Liver (tissue), 9 donors: ENCODE measurements around the gene APOBEC3F. TPM values are rescaled to one million over a fixed set of nuclear protein-coding genes. Genes with fewer than 3 reads are reported as not detected.
"Not testable (repeated sequence)": the region's sequence is repeated elsewhere in the genome, so short reads cannot be mapped to it uniquely, and the experiment has no call there.

ENCODE experiments used
- DNase-seq: peaks from one replicate; pipeline ENCODE4 v3.0.0-alpha.2; 2017; ENCODE audit warnings: low spot score
- H3K27ac ChIP-seq, 2 donors: one replicate each; pipeline ENCODE4 v1.7.0; 2013; ENCODE audit warnings: inconsistent platforms in 2 of 2, low read length in 2 of 2, control low read depth in 1 of 2, low read depth in 1 of 2, mild to moderate bottlenecking in 1 of 2
- H3K27me3 ChIP-seq, 4 donors: one replicate each; pipeline versions ENCODE4 v1.6.1 to v1.7.0; 2013; ENCODE audit warnings: low read length in 3 of 4, inconsistent platforms in 1 of 4, mild to moderate bottlenecking in 1 of 4, moderate library complexity in 1 of 4; ENCODE audit not compliant: control insufficient read depth in 4 of 4, insufficient read depth in 4 of 4
- H3K36me3 ChIP-seq, 4 donors: one replicate each; pipeline versions ENCODE4 v1.6.1 to v1.7.0; 2013; ENCODE audit warnings: low read length in 3 of 4, mild to moderate bottlenecking in 3 of 4, low read depth in 1 of 4, moderate library complexity in 1 of 4; ENCODE audit not compliant: control insufficient read depth in 4 of 4, insufficient read depth in 3 of 4
- H3K4me1 ChIP-seq, 4 donors: one replicate each; pipeline versions ENCODE4 v1.6.1 to v1.7.0; 2013; ENCODE audit warnings: low read length in 3 of 4, mild to moderate bottlenecking in 3 of 4, moderate library complexity in 1 of 4; ENCODE audit not compliant: control insufficient read depth in 4 of 4, insufficient read depth in 4 of 4
- H3K4me3 ChIP-seq, 3 donors: one replicate each; pipeline versions ENCODE4 v1.6.1 to v1.7.0; 2013; ENCODE audit warnings: low read length in 3 of 3, control low read depth in 1 of 3, low read depth in 1 of 3, mild to moderate bottlenecking in 1 of 3
- H3K9ac ChIP-seq, 2 donors: one replicate each; pipeline ENCODE4 v1.7.0; 2013; ENCODE audit warnings: low read length in 2 of 2, mild to moderate bottlenecking in 2 of 2, moderate library complexity in 2 of 2, control low read depth in 1 of 2, low read depth in 1 of 2
- H3K9me3 ChIP-seq, 4 donors: one replicate each; pipeline versions ENCODE4 v1.6.1 to v1.7.0; 2013; ENCODE audit warnings: low read length in 3 of 4; ENCODE audit not compliant: control insufficient read depth in 4 of 4
- ATF3 ChIP-seq: IDR thresholded peaks from 2 replicates; pipeline ENCODE4 v1.6.1; 2016; ENCODE audit warnings: antibody characterized with exemption
- EGR1 ChIP-seq, 2 donors: IDR thresholded peaks; 2 replicates each; pipeline ENCODE4 v1.6.1; 2016 to 2018; ENCODE audit warnings: antibody characterized with exemption in 2 of 2, low read depth in 2 of 2
- FOXA1 ChIP-seq: IDR thresholded peaks from 2 replicates; pipeline ENCODE4 v1.6.1; 2016; ENCODE audit warnings: antibody characterized with exemption
- FOXA2 ChIP-seq: IDR thresholded peaks from 2 replicates; pipeline ENCODE4 v1.6.1; 2016; ENCODE audit warnings: antibody characterized with exemption
- GABPA ChIP-seq, 2 donors: IDR thresholded peaks in 1 of 2; conservative IDR thresholded peaks in 1 of 2; 2 replicates each; pipeline ENCODE4 v1.6.1; 2016; ENCODE audit warnings: antibody characterized with exemption in 2 of 2, mild to moderate bottlenecking in 1 of 2, moderate library complexity in 1 of 2
- HNF4A ChIP-seq, 2 donors: conservative IDR thresholded peaks; 2 replicates each; pipeline ENCODE4 v1.6.1; 2016; ENCODE audit warnings: antibody characterized with exemption in 2 of 2, mild to moderate bottlenecking in 2 of 2
- HNF4G ChIP-seq: IDR thresholded peaks from 2 replicates; pipeline ENCODE4 v1.6.1; 2016; ENCODE audit warnings: antibody characterized with exemption
- JUND ChIP-seq, 2 donors: IDR thresholded peaks; 2 replicates each; pipeline ENCODE4 v1.6.1; 2016; ENCODE audit warnings: antibody characterized with exemption in 2 of 2
- NR2F2 ChIP-seq: IDR thresholded peaks from 2 replicates; pipeline ENCODE4 v1.6.1; 2016; ENCODE audit warnings: antibody characterized with exemption
- RAD21 ChIP-seq, 2 donors: IDR thresholded peaks; 2 replicates each; pipeline ENCODE4 v1.6.1; 2016; ENCODE audit warnings: antibody characterized with exemption in 2 of 2, mild to moderate bottlenecking in 2 of 2
- RXRA ChIP-seq, 2 donors: IDR thresholded peaks; 2 replicates each; pipeline ENCODE4 v1.6.1; 2017 to 2018; ENCODE audit warnings: antibody characterized with exemption in 2 of 2, mild to moderate bottlenecking in 1 of 2
- SP1 ChIP-seq: IDR thresholded peaks from 2 replicates; pipeline ENCODE4 v1.6.1; 2018; ENCODE audit warnings: antibody characterized with exemption, mild to moderate bottlenecking
- TAF1 ChIP-seq: conservative IDR thresholded peaks from 2 replicates; pipeline ENCODE4 v1.6.1; 2016; ENCODE audit warnings: antibody characterized with exemption, mild to moderate bottlenecking
- YY1 ChIP-seq: IDR thresholded peaks from 2 replicates; pipeline ENCODE4 v1.6.1; 2016; ENCODE audit warnings: antibody characterized with exemption, mild to moderate bottlenecking
- WGBS: extraction: QIAGEN DNeasy Blood & Tissue Kit; methylation state at CpG from one replicate; pipeline ENCODE4 v1.1.7; 2013; 5-methylcytosine and 5-hydroxymethylcytosine counted together
- polyA plus RNA-seq, 2 donors: library from polyadenylated mRNA; stranded (reverse) in 1 of 2; unstranded in 1 of 2; fragments of 200-250 nt in 1 of 2; fragments of >200 nt in 1 of 2; fragmentation: Nextera tagmentation in 1 of 2; extraction: Ambion mirVana in 1 of 2; gene quantifications; one replicate each; pipeline versions ENCODE4 v1.2.1 to v1.2.3, GENCODE V29; 2013 to 2015
- total RNA-seq, 2 donors: library from RNA; depleted of rRNA; stranded (reverse); fragments of >200 nt; gene quantifications; one replicate each; pipeline ENCODE4 v1.2.3, GENCODE V29; 2014
- TF ChIP-seq, protein P1 (sequence below): IDR thresholded peaks from 2 replicates; pipeline ENCODE4 v1.6.1; 2016; ENCODE audit warnings: antibody characterized with exemption, mild to moderate bottlenecking
- TF ChIP-seq, protein P2 (sequence below): IDR thresholded peaks from 2 replicates; pipeline ENCODE4 v1.6.1; 2016; ENCODE audit warnings: antibody characterized with exemption
- TF ChIP-seq, protein P3 (sequence below): IDR thresholded peaks from 2 replicates; pipeline ENCODE4 v1.6.1; 2016; ENCODE audit warnings: antibody characterized with exemption
- TF ChIP-seq, protein P4 (sequence below): fragments of 150-350 bp; IDR thresholded peaks from 2 replicates; pipeline ENCODE4 v1.5.1; 2017; ENCODE audit warnings: improper control_type of control experiment, low read depth, low read length; ENCODE audit not compliant: missing input control
- donor health status: healthy.
- donor health status: healthy.
- donor health status: healthy.
- donor health status: healthy.
- donor health status: healthy.

Gene APOBEC3F
- total and polyA plus RNA-seq, 4 donors, result 1.6 to 4.5 (median 2.0) TPM

DNA sequence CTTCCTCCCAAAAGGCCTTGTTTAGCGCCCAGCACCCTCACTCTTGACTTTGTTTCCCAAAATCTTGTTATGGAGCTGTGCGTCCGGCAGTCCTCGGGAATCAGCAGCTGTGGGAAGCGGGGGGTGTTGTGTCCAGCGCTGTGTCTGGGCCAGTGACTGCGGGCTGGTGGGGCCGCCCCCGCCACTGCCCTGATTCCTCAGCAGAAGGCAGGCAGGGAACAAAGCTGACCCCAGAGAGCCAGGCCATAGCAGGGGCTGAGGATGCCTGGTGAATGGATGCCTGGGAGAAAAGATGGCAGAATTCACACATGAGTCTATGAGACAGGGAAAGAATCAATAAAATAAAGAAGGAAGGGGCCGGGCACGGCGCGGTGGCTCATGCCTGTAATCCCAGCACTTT is 24.1 kb upstream of the APOBEC3F start (continued):
- TF ChIP-seq, protein P1, sequence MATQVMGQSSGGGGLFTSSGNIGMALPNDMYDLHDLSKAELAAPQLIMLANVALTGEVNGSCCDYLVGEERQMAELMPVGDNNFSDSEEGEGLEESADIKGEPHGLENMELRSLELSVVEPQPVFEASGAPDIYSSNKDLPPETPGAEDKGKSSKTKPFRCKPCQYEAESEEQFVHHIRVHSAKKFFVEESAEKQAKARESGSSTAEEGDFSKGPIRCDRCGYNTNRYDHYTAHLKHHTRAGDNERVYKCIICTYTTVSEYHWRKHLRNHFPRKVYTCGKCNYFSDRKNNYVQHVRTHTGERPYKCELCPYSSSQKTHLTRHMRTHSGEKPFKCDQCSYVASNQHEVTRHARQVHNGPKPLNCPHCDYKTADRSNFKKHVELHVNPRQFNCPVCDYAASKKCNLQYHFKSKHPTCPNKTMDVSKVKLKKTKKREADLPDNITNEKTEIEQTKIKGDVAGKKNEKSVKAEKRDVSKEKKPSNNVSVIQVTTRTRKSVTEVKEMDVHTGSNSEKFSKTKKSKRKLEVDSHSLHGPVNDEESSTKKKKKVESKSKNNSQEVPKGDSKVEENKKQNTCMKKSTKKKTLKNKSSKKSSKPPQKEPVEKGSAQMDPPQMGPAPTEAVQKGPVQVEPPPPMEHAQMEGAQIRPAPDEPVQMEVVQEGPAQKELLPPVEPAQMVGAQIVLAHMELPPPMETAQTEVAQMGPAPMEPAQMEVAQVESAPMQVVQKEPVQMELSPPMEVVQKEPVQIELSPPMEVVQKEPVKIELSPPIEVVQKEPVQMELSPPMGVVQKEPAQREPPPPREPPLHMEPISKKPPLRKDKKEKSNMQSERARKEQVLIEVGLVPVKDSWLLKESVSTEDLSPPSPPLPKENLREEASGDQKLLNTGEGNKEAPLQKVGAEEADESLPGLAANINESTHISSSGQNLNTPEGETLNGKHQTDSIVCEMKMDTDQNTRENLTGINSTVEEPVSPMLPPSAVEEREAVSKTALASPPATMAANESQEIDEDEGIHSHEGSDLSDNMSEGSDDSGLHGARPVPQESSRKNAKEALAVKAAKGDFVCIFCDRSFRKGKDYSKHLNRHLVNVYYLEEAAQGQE, result no peak
- TF ChIP-seq EGR1 (IDR thresholded peaks at IDR 0.05; ENCODE audit: low read depth in 2 of 2), result no peak
- no peak for TF ChIP-seq HNF4A (conservative IDR thresholded peaks at IDR 0.05)
- TF ChIP-seq SP1, result no peak
- TF ChIP-seq, protein P2, sequence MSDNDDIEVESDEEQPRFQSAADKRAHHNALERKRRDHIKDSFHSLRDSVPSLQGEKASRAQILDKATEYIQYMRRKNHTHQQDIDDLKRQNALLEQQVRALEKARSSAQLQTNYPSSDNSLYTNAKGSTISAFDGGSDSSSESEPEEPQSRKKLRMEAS, result no peak

- H3K9ac ChIP-seq, result no peak overlapping the region
- H3K4me1 ChIP-seq, result peaks cover 0 to 5% (median under 1%) of the 10 kb centered on the region in 4 donors
- no peaks in the 10 kb centered on the region for H3K36me3 ChIP-seq
- no peaks in the 10 kb centered on the region for H3K9me3 ChIP-seq
- DNase-seq, result no peak
- H3K27me3 ChIP-seq, result no peaks in the 10 kb centered on the region
- WGBS, result 84% methylated on average over 18 of the region's 18 CpGs
- no peak overlapping the region for H3K27ac ChIP-seq
- H3K4me3 ChIP-seq, result no peak overlapping the region
- TF ChIP-seq, protein P3, sequence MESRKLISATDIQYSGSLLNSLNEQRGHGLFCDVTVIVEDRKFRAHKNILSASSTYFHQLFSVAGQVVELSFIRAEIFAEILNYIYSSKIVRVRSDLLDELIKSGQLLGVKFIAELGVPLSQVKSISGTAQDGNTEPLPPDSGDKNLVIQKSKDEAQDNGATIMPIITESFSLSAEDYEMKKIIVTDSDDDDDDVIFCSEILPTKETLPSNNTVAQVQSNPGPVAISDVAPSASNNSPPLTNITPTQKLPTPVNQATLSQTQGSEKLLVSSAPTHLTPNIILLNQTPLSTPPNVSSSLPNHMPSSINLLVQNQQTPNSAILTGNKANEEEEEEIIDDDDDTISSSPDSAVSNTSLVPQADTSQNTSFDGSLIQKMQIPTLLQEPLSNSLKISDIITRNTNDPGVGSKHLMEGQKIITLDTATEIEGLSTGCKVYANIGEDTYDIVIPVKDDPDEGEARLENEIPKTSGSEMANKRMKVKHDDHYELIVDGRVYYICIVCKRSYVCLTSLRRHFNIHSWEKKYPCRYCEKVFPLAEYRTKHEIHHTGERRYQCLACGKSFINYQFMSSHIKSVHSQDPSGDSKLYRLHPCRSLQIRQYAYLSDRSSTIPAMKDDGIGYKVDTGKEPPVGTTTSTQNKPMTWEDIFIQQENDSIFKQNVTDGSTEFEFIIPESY, result no peak
- TF ChIP-seq FOXA1 (no peak), ATF3 (no peak), JUND (IDR thresholded peaks at IDR 0.05) (no peak), HNF4A (conservative IDR thresholded peaks at IDR 0.05) (no peak), EGR1 (IDR thresholded peaks at IDR 0.05; ENCODE audit: low read depth in 2 of 2) (no peak), FOXA2 (no peak), NR2F2 (no peak), RAD21 (IDR thresholded peaks at IDR 0.05) (no peak), TAF1 (no peak), RXRA (IDR thresholded peaks at IDR 0.05) (no peak), GABPA (IDR thresholded peaks at IDR 0.05 in 1 of 2, conservative IDR thresholded peaks at IDR 0.05 in 1 of 2) (no peak), YY1 (no peak), HNF4G (no peak), SP1 (no peak)
- TF ChIP-seq, protein P1, result no peak
- TF ChIP-seq, protein P4, sequence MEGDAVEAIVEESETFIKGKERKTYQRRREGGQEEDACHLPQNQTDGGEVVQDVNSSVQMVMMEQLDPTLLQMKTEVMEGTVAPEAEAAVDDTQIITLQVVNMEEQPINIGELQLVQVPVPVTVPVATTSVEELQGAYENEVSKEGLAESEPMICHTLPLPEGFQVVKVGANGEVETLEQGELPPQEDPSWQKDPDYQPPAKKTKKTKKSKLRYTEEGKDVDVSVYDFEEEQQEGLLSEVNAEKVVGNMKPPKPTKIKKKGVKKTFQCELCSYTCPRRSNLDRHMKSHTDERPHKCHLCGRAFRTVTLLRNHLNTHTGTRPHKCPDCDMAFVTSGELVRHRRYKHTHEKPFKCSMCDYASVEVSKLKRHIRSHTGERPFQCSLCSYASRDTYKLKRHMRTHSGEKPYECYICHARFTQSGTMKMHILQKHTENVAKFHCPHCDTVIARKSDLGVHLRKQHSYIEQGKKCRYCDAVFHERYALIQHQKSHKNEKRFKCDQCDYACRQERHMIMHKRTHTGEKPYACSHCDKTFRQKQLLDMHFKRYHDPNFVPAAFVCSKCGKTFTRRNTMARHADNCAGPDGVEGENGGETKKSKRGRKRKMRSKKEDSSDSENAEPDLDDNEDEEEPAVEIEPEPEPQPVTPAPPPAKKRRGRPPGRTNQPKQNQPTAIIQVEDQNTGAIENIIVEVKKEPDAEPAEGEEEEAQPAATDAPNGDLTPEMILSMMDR, result no peak
- TF ChIP-seq, protein P2, result no peak
These were observed 22.9 kb upstream of the APOBEC3F start for GRCh38 chr22:39017596-39018365.

GRCh38 chr22:39020021-39020651 is 20.5 kb upstream of the APOBEC3F start:
- H3K9me3 ChIP-seq, H3K27me3 ChIP-seq, H3K4me1 ChIP-seq, DNase-seq, H3K9ac ChIP-seq, H3K36me3 ChIP-seq: not testable (repeated sequence)
- peak overlapping the region in 2 of 3 donors; percentile 38 to 39 for H3K4me3 ChIP-seq
- H3K27ac ChIP-seq, result peak overlapping the region in 1 of 2 donors; percentile 35
- WGBS, result 33% methylated on average over 15 of the region's 15 CpGs
